ENCODE measurements around the gene CPNE6.

DNA sequence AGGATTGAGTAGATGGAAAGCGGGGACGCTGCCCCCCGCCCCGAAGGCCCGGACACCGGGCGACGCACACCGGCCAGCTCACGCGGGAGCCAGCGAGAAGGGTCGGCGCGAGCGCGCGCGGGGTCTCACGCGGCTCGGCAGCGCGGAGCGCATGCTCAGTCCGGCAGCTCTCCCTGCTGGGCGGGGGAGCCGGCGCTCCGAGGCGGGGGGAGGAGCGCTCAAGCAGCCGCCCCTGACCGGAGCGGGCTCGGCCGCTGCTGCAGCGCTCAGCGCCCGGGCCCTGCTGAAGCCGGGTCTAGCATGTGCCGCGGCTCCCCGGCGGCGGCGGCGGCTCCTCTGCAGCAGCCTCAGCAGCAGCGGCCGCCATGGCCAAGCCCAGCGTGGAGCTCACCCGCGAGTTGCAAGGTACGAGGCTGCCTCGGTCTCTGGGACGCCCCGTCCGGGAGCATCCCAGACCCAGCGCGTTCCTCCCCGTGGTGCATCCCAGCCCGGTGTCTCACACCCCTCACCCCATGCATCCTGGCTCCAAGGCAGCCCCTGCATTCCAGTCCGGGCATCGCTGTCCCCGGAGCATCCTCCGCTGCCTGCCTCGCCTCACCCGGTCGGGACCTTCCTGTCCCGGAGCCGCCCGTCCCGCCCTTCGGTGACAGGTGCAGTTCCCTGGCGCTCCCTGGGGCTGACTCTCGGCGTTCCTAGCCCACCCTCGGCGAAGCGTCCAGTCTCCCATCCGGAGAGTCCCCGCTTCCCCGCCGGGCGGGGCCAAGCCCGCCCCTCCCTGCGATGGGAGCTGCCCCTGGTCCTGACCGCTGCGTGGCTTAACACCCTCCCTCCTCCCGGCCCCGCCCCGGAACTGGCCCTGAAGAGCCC lies 19.3 kb upstream of the CPNE6 start, which contains the start of gene CARMIL3:
- TF ChIP-seq POLR2A (IDR thresholded peaks at IDR 0.05): no peak
- TF ChIP-seq, protein P1, sequence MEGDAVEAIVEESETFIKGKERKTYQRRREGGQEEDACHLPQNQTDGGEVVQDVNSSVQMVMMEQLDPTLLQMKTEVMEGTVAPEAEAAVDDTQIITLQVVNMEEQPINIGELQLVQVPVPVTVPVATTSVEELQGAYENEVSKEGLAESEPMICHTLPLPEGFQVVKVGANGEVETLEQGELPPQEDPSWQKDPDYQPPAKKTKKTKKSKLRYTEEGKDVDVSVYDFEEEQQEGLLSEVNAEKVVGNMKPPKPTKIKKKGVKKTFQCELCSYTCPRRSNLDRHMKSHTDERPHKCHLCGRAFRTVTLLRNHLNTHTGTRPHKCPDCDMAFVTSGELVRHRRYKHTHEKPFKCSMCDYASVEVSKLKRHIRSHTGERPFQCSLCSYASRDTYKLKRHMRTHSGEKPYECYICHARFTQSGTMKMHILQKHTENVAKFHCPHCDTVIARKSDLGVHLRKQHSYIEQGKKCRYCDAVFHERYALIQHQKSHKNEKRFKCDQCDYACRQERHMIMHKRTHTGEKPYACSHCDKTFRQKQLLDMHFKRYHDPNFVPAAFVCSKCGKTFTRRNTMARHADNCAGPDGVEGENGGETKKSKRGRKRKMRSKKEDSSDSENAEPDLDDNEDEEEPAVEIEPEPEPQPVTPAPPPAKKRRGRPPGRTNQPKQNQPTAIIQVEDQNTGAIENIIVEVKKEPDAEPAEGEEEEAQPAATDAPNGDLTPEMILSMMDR (IDR thresholded peaks at IDR 0.05 in 4 of 5, conservative IDR thresholded peaks at IDR 0.05 in 1 of 5): no peak
